Measurements from ENCODE around the gene LRRC9. TPM values are rescaled to one million over a fixed set of nuclear protein-coding genes. Genes with fewer than 3 reads are reported as not detected.
A peak's percentile ranks its signal among the peaks of the same experiment; 100 is the strongest.

LRRC9 gene
- polyA plus RNA-seq, 6 donors from 2014 or later = not detected

- Mint-ChIP-seq H3K27me3 (no peaks in the 10 kb centered on the region), H3K36me3 (peaks cover 20 to 29% of the 10 kb centered on the region in 2 donors), H3K4me3 (no peak overlapping the region), H3K27ac (peak overlapping the region in 2 of 6 donors; percentile 48 to 92), H3K4me1 (peaks cover 12 to 24% (median 19%) of the 10 kb centered on the region in 3 donors), H3K9me3 (peaks cover 0 to 4% (median 0%) of the 10 kb centered on the region in 7 donors)
- DNase-seq (no peak), ATAC-seq (ENCODE audit: low read depth in 2 of 2) (peak in 1 of 2 donors; percentile 37)
Observed at GRCh38 chr14:60106339-60106738, 186.4 kb downstream of the LRRC9 start.

- peaks cover 12 to 19% (median 18%) of the 10 kb centered on the region in 3 donors for H3K4me1 Mint-ChIP-seq
- H3K4me3 Mint-ChIP-seq = no peak overlapping the region
- no peaks in the 10 kb centered on the region for H3K27me3 Mint-ChIP-seq
- H3K27ac Mint-ChIP-seq = peak overlapping the region in 2 of 6 donors; percentile 32 to 48
- peaks cover 0 to 4% (median 0%) of the 10 kb centered on the region in 7 donors for H3K9me3 Mint-ChIP-seq
- H3K36me3 Mint-ChIP-seq = peaks cover 20 to 29% of the 10 kb centered on the region in 2 donors
- ATAC-seq (ENCODE audit: low read depth in 2 of 2) (no peak), DNase-seq (no peak)
Observed at GRCh38 chr14:60107477-60107876, 187.5 kb downstream of the LRRC9 start.

GRCh38 chr14:60111732-60112131, 191.8 kb downstream of the LRRC9 start:
- H3K36me3 Mint-ChIP-seq = peaks cover 27 to 34% of the 10 kb centered on the region in 2 donors
- no peak for ATAC-seq (ENCODE audit: low read depth in 2 of 2)

More at GRCh38 chr14:60111732-60112131, 191.8 kb downstream of the LRRC9 start:
- Mint-ChIP-seq H3K9me3 (no peaks in the 10 kb centered on the region), H3K4me3 (no peak overlapping the region), H3K27me3 (no peaks in the 10 kb centered on the region), H3K27ac (peak overlapping the region in 1 of 6 donors; percentile 61), H3K4me1 (peaks cover 9 to 17% (median 11%) of the 10 kb centered on the region in 3 donors)
- DNase-seq = no peak

Other genes with a start within 250 kb of the LRRC9 start
- gene RTN1, start 49.4 kb upstream of the LRRC9 start, polyA plus RNA-seq (ENCODE audit: low read depth in 6 of 6) = under 1 TPM in 3 of 6 donors, not detected in 3; 0.09 to 0.77 (median 0.17) TPM
- gene PCNX4, start 171.8 kb downstream of the LRRC9 start, polyA plus RNA-seq (ENCODE audit: low read depth in 6 of 6) = 10 to 100 TPM; 11.3 to 26.1 (median 24.5) TPM
- 100 to 1,000 TPM; 111 to 186 (median 139) TPM for gene DHRS7, start 245.3 kb downstream of the LRRC9 start, polyA plus RNA-seq (ENCODE audit: low read depth in 6 of 6)